Measurements from ENCODE around the gene FGF22.

FGF22 gene

DNA sequence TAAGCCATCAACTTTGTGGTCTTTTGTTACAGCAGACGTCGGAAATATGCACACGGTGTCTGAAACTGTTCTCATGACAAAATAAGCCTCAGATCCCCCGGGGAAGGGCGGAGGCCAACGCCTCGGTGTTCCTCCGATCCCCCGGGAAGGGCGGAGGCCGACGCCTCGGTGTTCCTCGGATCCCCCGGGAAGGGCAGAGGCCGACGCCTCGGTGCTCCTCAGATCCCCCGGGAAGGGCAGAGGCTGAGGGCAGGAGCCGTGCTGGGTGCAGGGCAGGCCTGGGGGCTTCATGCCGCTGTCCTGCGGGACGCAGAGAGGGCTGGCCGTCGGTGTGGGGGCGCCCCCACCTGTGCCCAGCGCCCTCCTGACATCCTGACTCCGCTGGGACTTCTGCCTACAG is 4.7 kb downstream of the FGF22 start:
- TF ChIP-seq, protein P1, sequence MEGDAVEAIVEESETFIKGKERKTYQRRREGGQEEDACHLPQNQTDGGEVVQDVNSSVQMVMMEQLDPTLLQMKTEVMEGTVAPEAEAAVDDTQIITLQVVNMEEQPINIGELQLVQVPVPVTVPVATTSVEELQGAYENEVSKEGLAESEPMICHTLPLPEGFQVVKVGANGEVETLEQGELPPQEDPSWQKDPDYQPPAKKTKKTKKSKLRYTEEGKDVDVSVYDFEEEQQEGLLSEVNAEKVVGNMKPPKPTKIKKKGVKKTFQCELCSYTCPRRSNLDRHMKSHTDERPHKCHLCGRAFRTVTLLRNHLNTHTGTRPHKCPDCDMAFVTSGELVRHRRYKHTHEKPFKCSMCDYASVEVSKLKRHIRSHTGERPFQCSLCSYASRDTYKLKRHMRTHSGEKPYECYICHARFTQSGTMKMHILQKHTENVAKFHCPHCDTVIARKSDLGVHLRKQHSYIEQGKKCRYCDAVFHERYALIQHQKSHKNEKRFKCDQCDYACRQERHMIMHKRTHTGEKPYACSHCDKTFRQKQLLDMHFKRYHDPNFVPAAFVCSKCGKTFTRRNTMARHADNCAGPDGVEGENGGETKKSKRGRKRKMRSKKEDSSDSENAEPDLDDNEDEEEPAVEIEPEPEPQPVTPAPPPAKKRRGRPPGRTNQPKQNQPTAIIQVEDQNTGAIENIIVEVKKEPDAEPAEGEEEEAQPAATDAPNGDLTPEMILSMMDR (conservative IDR thresholded peaks at IDR 0.05), result no peak
- H3K27ac ChIP-seq, result no peak overlapping the region

DNA sequence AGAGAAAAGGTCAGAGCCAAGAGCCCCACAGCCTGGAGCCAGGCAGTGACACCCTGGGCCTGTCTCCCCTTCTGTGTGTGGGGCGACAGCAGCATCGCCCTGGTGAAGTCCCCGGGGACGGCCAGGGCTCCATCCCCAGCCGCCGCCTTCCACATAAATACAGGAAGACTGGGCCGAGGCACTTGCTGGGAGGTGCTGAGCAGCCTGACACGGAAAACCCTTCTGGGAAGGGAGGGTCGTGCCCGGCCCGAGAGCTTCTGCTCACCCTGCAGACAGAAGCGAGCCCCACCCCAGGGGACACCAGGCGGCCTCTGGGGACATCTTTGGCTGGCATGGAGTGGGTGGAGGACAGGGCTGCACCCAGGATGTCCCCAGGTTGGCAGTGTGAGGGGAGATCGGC is 5.1 kb downstream of the FGF22 start:
- TF ChIP-seq, protein P1 (conservative IDR thresholded peaks at IDR 0.05), result no peak
- no peak overlapping the region for H3K27ac ChIP-seq

DNA sequence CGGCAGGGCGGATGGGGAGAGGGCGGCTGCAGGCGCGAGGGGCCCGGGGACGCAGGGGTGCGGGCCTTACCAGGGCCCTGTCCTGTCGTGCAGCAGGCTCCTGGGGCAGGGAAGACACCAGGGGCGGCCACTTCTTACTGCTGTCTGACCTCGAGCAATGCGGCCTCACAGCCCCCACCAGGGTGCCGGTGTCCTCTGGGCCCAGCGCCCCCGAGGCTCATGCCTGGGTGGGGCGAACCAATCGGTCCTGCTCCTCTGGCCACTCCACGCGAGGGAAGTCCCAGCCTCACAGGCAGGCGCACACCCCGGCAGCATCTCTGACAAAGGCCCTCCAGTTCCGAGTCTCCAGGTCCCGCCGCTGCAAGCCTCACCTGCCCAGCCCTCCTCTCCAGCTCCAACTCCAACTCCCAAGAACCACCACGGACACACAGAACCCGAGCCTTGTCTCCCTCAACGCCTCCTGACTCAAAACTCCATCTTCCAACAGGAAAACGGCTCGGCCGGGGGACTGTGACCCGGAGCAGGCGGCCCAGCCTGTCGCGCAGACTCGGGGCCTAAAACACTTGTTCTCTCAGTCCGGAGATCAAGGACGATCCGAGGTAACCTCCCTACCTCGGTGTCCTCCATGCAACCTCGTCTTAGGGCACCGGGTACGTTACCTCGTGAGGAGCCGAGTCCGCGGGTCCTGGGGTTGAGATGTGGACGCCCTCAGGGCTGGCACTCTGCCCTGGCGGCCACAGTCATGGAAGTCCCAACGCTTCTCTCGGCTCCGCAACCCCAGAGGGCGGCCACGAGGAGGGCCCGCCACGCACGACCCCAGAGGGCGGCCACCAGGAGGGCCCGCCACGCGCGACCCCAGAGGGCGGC is 6.5 kb downstream of the FGF22 start:
- no peak overlapping the region for H3K27ac ChIP-seq
- TF ChIP-seq, protein P1 (conservative IDR thresholded peaks at IDR 0.05), result no peak

DNA sequence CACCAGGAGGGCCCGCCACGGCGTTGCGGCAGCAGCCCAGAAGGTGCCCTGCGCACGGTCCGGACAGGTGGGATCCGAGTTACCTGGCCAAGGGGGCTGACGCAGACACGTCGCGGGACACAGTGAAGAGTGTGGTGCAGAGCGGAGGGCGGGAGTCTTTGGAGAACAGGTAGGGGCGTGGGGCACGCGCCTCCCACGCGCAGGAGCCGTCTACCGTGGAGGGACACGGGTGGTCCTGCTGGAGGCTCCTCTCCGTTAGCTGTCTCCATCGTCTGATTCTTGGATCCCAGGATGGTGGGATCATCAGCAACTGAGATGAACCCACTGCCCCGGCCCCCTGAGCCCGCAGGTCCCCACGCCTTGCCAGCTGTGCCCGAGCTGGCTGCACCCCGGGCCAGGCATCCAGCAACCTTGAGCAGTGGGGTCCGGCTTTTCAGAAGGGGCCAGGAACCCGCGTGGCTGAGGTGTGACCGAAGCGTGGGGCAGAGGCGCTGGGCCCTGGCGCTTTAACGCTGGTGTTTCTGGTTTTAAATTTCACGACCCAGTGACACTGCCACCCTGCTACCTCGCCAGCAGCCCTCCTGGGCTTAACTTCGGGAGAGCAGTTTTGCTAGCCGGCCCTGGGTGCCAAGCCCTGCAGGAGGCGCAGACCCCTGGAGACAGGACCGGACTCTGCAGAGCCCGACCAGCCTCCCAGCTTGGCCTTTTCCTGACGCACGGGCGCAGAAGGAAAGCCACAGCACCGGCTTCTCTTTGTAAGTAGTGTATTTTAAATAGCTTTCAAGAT is 7.3 kb downstream of the FGF22 start:
- no peak overlapping the region for H3K27ac ChIP-seq
- TF ChIP-seq, protein P1 (conservative IDR thresholded peaks at IDR 0.05), result no peak

DNA sequence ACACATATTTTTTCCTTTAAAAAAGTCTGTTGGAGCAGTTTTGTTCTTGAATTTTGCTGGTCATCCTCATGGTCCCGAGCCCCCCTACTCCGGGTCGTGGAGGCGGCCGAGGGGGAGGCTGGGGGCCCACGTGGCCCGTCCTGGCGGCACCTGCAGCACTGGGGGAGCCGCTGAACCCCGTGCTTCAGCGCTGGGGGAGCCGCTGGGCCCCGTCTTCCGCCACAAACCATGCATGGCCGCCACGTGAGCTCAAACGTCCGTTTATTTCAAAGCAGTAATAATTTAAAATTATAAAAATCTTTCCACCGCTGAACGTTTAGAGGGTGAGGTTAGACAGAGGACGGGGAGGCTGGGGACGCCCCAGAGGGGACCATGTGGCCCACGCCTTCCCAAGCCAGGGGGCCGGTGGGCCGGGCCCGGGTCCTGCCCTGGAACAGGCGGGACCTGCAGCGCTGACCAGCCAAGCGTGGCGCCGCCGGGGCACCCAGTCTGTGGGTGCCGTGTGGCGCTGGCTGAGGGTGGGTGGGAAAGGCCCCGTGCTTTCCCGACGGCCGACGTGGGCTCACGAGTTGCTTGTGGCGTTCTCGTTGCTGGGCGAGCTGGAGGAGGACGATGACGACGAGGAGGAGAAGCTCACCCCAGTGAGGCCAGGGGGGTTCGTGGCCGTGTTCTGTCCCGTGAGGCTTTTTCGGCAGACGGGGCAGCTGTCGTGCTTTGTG is 8.0 kb downstream of the FGF22 start:
- H3K27ac ChIP-seq, result no peak overlapping the region
- TF ChIP-seq, protein P1 (conservative IDR thresholded peaks at IDR 0.05), result no peak

DNA sequence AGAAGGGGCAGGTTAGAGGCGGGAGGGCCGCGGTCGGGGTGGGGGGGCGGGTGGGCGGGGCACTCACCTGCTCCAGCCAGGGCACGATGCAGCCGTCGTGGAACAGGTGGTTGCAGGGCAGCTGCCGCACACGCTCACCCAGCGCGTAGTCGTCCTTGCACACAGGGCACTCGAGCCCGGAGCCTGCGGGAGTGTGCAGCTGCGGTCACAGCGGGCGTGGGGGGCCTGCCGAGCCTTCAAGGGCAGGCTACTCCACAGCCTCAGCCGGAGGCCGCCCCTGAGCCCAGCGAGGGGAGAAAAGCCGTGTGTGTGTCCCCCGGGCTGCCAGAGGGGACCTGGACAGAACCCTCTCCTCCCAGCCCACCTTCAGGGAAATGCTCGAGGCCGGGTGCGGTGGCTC is 8.6 kb downstream of the FGF22 start:
- H3K27ac ChIP-seq, result no peak overlapping the region
- TF ChIP-seq, protein P1 (conservative IDR thresholded peaks at IDR 0.05), result no peak
